NCI-H748 treated with DMSO at 0.1 percent for 48 hours (cell line): Measurements from ENCODE around the gene QSOX2.

Source experiments
- DNase-seq: peaks from one replicate; lab custom pipeline; 2025; lab: John Stamatoyannopoulos, UW

QSOX2 gene

GRCh38 chr9:136251264-136252115 is 5.9 kb upstream of the QSOX2 start:
- no peak for DNase-seq

- DNase-seq: no peak
Measured at GRCh38 chr9:136250676-136251075, 5.1 kb upstream of the QSOX2 start.

GRCh38 chr9:136249877-136250559 is 4.4 kb upstream of the QSOX2 start:
- DNase-seq: no peak

GRCh38 chr9:136248951-136249876 is 3.6 kb upstream of the QSOX2 start:
- no peak for DNase-seq

GRCh38 chr9:136247947-136248637 is 2.5 kb upstream of the QSOX2 start:
- DNase-seq: no peak

DNA sequence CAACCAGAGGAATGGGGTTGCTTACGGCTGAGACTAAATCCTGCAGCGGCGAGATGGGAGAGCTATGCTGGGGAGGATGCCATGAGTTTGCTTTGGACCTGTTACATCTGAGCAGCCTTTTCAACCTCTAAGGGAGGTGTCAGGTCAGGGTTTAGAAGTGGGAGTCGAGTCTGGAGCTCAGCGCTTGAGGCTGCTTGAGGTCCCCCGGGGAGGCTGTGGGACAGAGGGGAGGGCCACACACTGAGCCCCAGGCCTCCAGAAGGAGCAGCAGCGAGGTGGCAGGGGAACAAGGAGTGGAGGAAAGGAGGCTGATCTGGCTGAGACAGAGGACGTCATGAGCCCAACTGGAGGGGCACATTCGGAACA is 1.9 kb upstream of the QSOX2 start:
- DNase-seq: no peak

GRCh38 chr9:136246849-136247550 is 1.4 kb upstream of the QSOX2 start:
- no peak for DNase-seq

DNA sequence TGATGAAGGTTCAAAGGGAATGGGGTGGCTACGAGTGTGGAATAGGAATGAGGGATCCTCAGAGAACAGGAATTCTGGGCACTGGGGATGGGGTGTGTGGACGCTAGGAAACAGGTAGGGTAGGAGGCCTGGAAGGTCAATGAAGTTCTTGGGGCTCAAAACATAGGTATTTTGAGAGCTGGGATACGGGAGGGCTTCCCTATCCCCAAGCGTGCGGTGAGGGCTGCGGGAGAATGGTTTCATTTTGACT is 718 bp downstream of the QSOX2 start:
- no peak for DNase-seq

DNA sequence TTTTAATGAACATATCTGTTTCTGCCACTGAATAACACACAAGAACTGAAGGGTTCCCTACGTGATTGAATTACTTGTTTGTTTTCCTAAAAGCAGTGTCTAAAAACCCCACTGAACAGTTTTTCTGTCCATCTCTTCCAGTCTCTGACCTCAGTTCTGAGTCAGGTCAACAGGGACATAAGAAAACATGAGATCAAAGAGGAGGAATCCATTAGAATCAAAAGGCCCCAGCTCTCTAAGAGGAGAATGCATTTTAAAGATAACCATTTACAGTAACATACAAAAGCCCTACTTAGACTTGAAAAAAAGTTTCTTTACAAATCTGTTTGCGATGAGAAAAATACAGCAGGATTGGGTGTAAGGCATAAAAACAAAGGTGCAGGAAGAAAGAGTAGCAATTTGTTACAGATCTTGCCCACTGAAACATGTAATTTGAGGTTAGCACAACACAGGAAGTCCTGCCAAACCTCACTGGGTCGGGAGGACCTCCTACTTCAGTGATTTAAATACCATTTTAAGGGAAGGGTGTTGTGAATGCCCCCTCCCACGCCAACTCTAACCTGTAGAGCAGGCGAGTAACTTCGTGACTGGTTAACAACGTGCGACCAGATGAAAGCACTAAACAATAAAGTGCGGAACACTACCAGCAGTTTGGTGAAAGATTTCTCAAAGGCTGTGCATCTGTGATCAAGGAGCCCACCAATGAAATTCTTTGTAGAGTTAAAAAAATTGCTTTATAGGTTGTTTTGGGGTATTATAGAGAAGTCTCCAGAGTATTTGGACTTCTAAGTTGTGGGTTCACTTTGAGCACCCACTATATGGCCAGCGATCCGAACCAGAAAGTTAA is 1.3 kb downstream of the QSOX2 start:
- DNase-seq: no peak

DNA sequence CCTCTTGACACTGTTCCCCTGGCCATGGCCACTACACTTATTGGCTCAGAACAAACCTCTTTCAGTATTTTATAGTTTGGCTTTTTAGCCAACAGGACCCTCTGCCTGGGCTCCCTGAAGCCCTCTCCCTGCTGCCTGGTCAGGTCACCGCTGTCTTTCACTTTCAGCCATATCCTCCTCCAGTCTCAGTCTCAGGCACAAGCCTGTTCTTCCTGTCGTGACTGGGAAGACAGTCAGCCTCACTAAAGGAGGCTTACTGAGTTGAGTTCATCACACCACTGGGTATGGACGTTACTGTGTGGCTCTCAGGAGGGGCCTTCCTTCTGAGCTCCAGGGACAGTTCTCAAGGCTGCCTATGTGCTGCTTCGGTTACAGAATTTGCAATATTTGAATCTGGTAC is 2.0 kb downstream of the QSOX2 start:
- DNase-seq: no peak

DNA sequence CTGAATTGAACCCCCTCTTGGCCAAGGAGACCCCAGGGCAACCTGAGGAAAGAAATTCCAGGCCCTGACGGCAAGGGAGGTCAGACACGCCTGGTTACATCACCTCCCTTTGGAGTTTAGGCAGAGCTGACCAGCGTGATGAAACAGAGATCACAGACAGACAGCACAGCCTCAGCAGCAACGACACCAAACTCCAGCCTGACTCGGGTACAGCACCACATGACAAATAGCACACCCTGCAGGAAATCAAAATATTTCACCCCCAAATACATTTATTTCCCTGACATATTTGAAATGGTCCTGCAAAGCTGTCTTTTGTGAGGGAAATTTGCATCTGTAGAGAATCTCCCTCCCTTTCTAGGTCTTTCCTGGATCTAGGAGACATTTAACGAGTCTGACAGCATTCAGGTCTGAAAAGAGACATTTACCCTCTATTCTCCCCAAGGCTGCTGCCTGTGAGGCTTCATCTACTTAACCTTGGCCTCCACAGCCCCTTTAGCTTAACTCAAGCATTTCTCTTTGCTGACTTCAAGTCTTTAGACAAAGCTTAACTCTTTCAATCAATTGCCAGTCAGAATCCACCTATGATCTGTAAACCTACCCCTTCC is 2.6 kb downstream of the QSOX2 start:
- no peak for DNase-seq

GRCh38 chr9:136242248-136242647 is 3.4 kb downstream of the QSOX2 start:
- DNase-seq: no peak

GRCh38 chr9:136241542-136241941 is 4.1 kb downstream of the QSOX2 start:
- no peak for DNase-seq

- DNase-seq: no peak
Measured at GRCh38 chr9:136240941-136241340, 4.7 kb downstream of the QSOX2 start.

DNA sequence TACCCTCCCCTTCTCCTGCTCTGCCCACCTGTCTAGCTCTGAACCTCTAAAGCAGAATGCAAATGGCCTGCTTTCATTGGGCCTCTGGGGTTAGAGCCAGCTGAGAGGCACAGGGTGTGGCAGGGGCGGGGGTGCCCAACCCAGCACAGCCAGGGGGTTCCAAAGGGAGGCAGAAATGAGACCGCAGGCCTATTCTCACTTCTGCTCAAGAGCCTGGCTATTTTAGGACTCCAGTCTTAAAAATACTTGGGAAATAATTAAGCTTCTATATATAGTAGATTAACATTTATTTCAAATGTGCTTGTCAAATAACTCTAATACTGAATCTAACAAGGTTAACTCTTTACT is 5.7 kb downstream of the QSOX2 start:
- no peak for DNase-seq

GRCh38 chr9:136239135-136239982 is 6.3 kb downstream of the QSOX2 start:
- DNase-seq: no peak

GRCh38 chr9:136238342-136238732 is 7.3 kb downstream of the QSOX2 start:
- no peak for DNase-seq

DNA sequence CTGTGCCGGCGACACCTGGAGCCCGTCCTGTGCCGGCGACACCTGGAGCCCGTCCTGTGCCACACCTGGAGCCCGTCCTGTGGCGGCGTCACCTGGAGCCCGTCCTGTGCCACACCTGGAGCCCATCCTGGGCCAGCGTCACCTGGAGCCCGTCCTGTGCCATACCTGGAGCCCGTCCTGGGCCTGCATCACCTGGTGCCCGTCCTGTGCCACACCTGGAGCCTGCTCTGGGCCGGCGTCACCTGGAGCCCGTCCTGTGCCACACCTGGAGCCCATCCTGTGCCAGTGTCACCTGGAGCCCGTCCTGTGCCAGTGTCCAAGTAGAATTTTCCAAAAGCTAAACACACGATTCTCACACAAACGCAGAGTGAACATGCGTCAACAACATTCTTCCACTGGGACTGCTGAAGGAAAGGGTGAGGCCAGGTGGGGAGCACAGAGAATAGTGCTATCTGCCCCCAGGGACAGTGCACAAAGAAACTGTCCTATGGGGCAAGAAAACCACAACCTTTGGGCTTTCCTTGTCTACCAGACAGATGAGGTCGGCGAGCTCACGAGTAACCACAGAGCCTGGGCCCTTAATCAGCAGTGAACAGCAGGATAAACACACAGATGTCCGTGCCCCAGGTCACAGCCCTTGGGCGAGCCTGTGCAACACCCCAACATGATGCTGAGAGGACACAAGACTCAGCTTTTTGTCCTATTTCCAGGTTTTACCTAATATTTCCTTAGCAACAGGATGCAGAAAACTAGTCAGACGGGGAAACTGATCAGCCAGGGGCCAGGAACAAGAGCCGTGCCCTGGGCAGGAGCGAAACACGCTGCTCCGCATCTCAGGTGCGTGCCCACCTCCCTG is 7.9 kb downstream of the QSOX2 start:
- no peak for DNase-seq
